ENCODE results near the gene ZDHHC8. TPM values are rescaled to one million over a fixed set of nuclear protein-coding genes. Genes with fewer than 3 reads are reported as not detected.
"Not testable (repeated sequence)": the region's sequence is repeated elsewhere in the genome, so short reads cannot be mapped to it uniquely, and the experiment has no call there.

The ZDHHC8 gene
- total and polyA plus RNA-seq, 2 donors (not counting 1 experiment from before 2014, with no cell fraction given) = 94.4 to 96.9 TPM

GRCh38 chr22:20158391-20159036 lies 26.9 kb downstream of the ZDHHC8 start:
- peaks cover 0 to 13% (median 0%) of the 10 kb centered on the region in 3 donors for H3K9me3 ChIP-seq (ENCODE audit: control extremely low read depth in 1 of 3, control insufficient read depth in 2 of 3, insufficient read depth in 1 of 3, low read length in 2 of 3)
- ChIA-PET POLR2A (no interaction called here), CTCF (interaction anchor here (1.8 to 2.4 kb wide), 2 partner anchors 126 to 128 kb away, joined by 8 to 14 read pairs; no protein-coding TSS in a partner anchor)
- DNase-seq (no peak), ATAC-seq (ENCODE audit: low read depth) (no peak)
- peaks cover 10% of the 10 kb centered on the region for H3K27me3 Mint-ChIP-seq
- H3K4me2 ChIP-seq (replicated peaks; ENCODE audit: low read depth, low read length, poor library complexity, severe bottlenecking) = no peak overlapping the region
- H3K9me3 Mint-ChIP-seq (ENCODE audit: insufficient read depth) = no peaks in the 10 kb centered on the region
- H3K4me1 ChIP-seq (ENCODE audit: control insufficient read depth in 2 of 2, insufficient read depth in 2 of 2, low read length in 2 of 2) = peaks cover 0 to 3% of the 10 kb centered on the region in 2 donors
- 21% methylated on average over 14 of the region's 15 CpGs for WGBS (ENCODE audit: insufficient coverage)
- no peak overlapping the region for H3K27ac Mint-ChIP-seq
- peaks cover 0 to 40% (median 10%) of the 10 kb centered on the region in 4 experiments for H3K27me3 ChIP-seq (replicated peaks in 1 of 4; ENCODE audit: control extremely low read depth in 1 of 4, control insufficient read depth in 3 of 4, insufficient read depth in 4 of 4, low read length in 3 of 4)
- no peaks in the 10 kb centered on the region for H3K36me3 ChIP-seq (replicated peaks in 1 of 2; ENCODE audit: control extremely low read depth in 1 of 2, control insufficient read depth in 1 of 2, extremely low read depth in 1 of 2, insufficient read depth in 2 of 2, low read length in 1 of 2)
- no peak overlapping the region for H3K4me3 Mint-ChIP-seq
- no peak overlapping the region for H3K27ac ChIP-seq (ENCODE audit: low read length in 2 of 2)
- intact Hi-C loops (cut with micrococcal nuclease) = no loop called here
- TF ChIP-seq EZH2 (IDR thresholded peaks at IDR 0.05; ENCODE audit: borderline replicate concordance, insufficient read depth, low read depth, low read length, poor library complexity, severe bottlenecking) = no peak
- TF ChIP-seq, protein P1, sequence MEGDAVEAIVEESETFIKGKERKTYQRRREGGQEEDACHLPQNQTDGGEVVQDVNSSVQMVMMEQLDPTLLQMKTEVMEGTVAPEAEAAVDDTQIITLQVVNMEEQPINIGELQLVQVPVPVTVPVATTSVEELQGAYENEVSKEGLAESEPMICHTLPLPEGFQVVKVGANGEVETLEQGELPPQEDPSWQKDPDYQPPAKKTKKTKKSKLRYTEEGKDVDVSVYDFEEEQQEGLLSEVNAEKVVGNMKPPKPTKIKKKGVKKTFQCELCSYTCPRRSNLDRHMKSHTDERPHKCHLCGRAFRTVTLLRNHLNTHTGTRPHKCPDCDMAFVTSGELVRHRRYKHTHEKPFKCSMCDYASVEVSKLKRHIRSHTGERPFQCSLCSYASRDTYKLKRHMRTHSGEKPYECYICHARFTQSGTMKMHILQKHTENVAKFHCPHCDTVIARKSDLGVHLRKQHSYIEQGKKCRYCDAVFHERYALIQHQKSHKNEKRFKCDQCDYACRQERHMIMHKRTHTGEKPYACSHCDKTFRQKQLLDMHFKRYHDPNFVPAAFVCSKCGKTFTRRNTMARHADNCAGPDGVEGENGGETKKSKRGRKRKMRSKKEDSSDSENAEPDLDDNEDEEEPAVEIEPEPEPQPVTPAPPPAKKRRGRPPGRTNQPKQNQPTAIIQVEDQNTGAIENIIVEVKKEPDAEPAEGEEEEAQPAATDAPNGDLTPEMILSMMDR (IDR thresholded peaks at IDR 0.05) = no peak
- H3K9ac ChIP-seq (ENCODE audit: low read length) = no peak overlapping the region
- no peaks in the 10 kb centered on the region for H3K79me2 ChIP-seq (ENCODE audit: control insufficient read depth, insufficient read depth, low read length)
- no peak overlapping the region for H2AFZ ChIP-seq (ENCODE audit: insufficient read depth, low read depth, low read length, poor library complexity, severe bottlenecking)
- H3K4me1 Mint-ChIP-seq = peaks cover 2% of the 10 kb centered on the region
- H3K4me3 ChIP-seq (ENCODE audit: control extremely low read depth in 1 of 5, extremely low read depth in 1 of 5, insufficient read depth in 1 of 5, low read depth in 2 of 5, low read length in 4 of 5) = no peak overlapping the region
- no peaks in the 10 kb centered on the region for H4K20me1 ChIP-seq (ENCODE audit: control insufficient read depth, insufficient read depth, low read length, poor library complexity, severe bottlenecking)

- DNase-seq (no peak), ATAC-seq (ENCODE audit: low read depth) (no peak)
- no peak overlapping the region for H3K27ac Mint-ChIP-seq
- Histone ChIP-seq H3K4me3 (ENCODE audit: control extremely low read depth in 1 of 5, extremely low read depth in 1 of 5, insufficient read depth in 1 of 5, low read depth in 2 of 5, low read length in 4 of 5) (no peak overlapping the region), H4K20me1 (ENCODE audit: control insufficient read depth, insufficient read depth, low read length, poor library complexity, severe bottlenecking) (no peaks in the 10 kb centered on the region), H3K4me2 (replicated peaks; ENCODE audit: low read depth, low read length, poor library complexity, severe bottlenecking) (no peak overlapping the region), H3K9me3 (ENCODE audit: control extremely low read depth in 1 of 3, control insufficient read depth in 2 of 3, insufficient read depth in 1 of 3, low read length in 2 of 3) (peaks cover 0 to 13% (median 0%) of the 10 kb centered on the region in 3 donors), H3K36me3 (replicated peaks in 1 of 2; ENCODE audit: control extremely low read depth in 1 of 2, control insufficient read depth in 1 of 2, extremely low read depth in 1 of 2, insufficient read depth in 2 of 2, low read length in 1 of 2) (no peaks in the 10 kb centered on the region), H3K79me2 (ENCODE audit: control insufficient read depth, insufficient read depth, low read length) (no peaks in the 10 kb centered on the region), H3K27me3 (replicated peaks in 1 of 4; ENCODE audit: control extremely low read depth in 1 of 4, control insufficient read depth in 3 of 4, insufficient read depth in 4 of 4, low read length in 3 of 4) (peaks cover 0 to 40% (median 10%) of the 10 kb centered on the region in 4 experiments), H3K4me1 (ENCODE audit: control insufficient read depth in 2 of 2, insufficient read depth in 2 of 2, low read length in 2 of 2) (peaks cover 0 to 3% of the 10 kb centered on the region in 2 donors), H3K27ac (ENCODE audit: low read length in 2 of 2) (no peak overlapping the region), H2AFZ (ENCODE audit: insufficient read depth, low read depth, low read length, poor library complexity, severe bottlenecking) (no peak overlapping the region), H3K9ac (ENCODE audit: low read length) (no peak overlapping the region)
- CTCF ChIA-PET = interaction anchor here (1.8 kb wide), 1 partner anchor 126 kb away, joined by 8 read pairs; no protein-coding TSS in a partner anchor
- H3K9me3 Mint-ChIP-seq (ENCODE audit: insufficient read depth) = no peaks in the 10 kb centered on the region
- H3K27me3 Mint-ChIP-seq = peaks cover 10% of the 10 kb centered on the region
- intact Hi-C loops (cut with micrococcal nuclease) = no loop called here
- no peak for TF ChIP-seq EZH2 (IDR thresholded peaks at IDR 0.05; ENCODE audit: borderline replicate concordance, insufficient read depth, low read depth, low read length, poor library complexity, severe bottlenecking)
- TF ChIP-seq, protein P1 (IDR thresholded peaks at IDR 0.05) = no peak
- H3K4me1 Mint-ChIP-seq = peaks cover 2% of the 10 kb centered on the region
- 4% methylated on average over 7 of the region's 9 CpGs for WGBS (ENCODE audit: insufficient coverage)
- H3K4me3 Mint-ChIP-seq = no peak overlapping the region
- POLR2A ChIA-PET = no interaction called here
Measured at GRCh38 chr22:20159076-20159475, 27.5 kb downstream of the ZDHHC8 start.

DNA sequence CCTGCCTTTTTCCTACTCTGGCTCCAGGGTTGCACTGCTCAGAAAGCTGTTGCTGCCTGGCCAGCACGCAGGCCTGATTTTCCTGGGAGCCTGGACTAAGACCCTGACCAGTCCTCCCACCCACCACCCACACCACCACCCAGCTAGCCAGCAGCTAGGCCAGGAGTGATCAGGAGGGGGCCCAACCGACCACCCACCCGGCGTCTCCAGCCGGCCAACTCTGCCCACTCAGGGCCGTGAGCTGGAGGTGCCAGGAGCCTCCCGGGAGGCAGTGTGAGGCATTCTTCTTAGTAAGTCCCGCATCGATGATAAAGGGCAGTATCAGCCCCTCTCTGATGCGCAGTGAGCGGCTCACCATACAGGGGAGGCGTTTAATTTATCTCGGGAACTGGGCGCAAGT lies 27.9 kb downstream of the ZDHHC8 start:
- H3K4me1 Mint-ChIP-seq; ATAC-seq (ENCODE audit: low read depth); H3K79me2 ChIP-seq (ENCODE audit: control insufficient read depth, insufficient read depth, low read length); H2AFZ ChIP-seq (ENCODE audit: insufficient read depth, low read depth, low read length, poor library complexity, severe bottlenecking); H3K9ac ChIP-seq (ENCODE audit: low read length); intact Hi-C loops (cut with micrococcal nuclease); POLR2A ChIA-PET; H3K4me3 Mint-ChIP-seq; H3K4me2 ChIP-seq (replicated peaks; ENCODE audit: low read depth, low read length, poor library complexity, severe bottlenecking); H4K20me1 ChIP-seq (ENCODE audit: control insufficient read depth, insufficient read depth, low read length, poor library complexity, severe bottlenecking); DNase-seq; H3K4me3 ChIP-seq (ENCODE audit: control extremely low read depth in 1 of 5, extremely low read depth in 1 of 5, insufficient read depth in 1 of 5, low read depth in 2 of 5, low read length in 4 of 5); H3K4me1 ChIP-seq (ENCODE audit: control insufficient read depth in 2 of 2, insufficient read depth in 2 of 2, low read length in 2 of 2); H3K27ac ChIP-seq (ENCODE audit: low read length in 2 of 2); H3K36me3 ChIP-seq (replicated peaks in 1 of 2; ENCODE audit: control extremely low read depth in 1 of 2, control insufficient read depth in 1 of 2, extremely low read depth in 1 of 2, insufficient read depth in 2 of 2, low read length in 1 of 2); H3K27ac Mint-ChIP-seq; H3K9me3 Mint-ChIP-seq (ENCODE audit: insufficient read depth): not testable (repeated sequence)
- Histone ChIP-seq H3K27me3 (replicated peaks in 1 of 4; ENCODE audit: control extremely low read depth in 1 of 4, control insufficient read depth in 3 of 4, insufficient read depth in 4 of 4, low read length in 3 of 4) (peaks cover 0 to 40% (median 10%) of the 10 kb centered on the region in 4 experiments), H3K9me3 (ENCODE audit: control extremely low read depth in 1 of 3, control insufficient read depth in 2 of 3, insufficient read depth in 1 of 3, low read length in 2 of 3) (peaks cover 0 to 13% (median 0%) of the 10 kb centered on the region in 3 donors)
- WGBS (ENCODE audit: insufficient coverage) = 88% methylated on average over 1 of the region's 14 CpGs
- CTCF ChIA-PET = interaction anchor here (1.8 kb wide), 1 partner anchor 125 kb away, joined by 8 read pairs; no protein-coding TSS in a partner anchor
- H3K27me3 Mint-ChIP-seq = peaks cover 10% of the 10 kb centered on the region

Measured in B cell (primary cell).